SK-N-SH treated with all-trans-retinoic acid at 6 μM for 48 hours (cell line): ENCODE results near the gene MIPOL1.
"Not testable (repeated sequence)": the region's sequence is repeated elsewhere in the genome, so short reads cannot be mapped to it uniquely, and the experiment has no call there.

Source experiments
- ATAC-seq: fragments of 200-7000 bp; cut with Tn5 transposase; 3 replicates; pipeline ENCODE4 v1.9.1; 2020; ENCODE audit warnings: mild to moderate bottlenecking, moderate library complexity
- ARNTL ChIP-seq: fragments of 450-650 bp; formaldehyde crosslinking; IDR thresholded peaks from 2 replicates; pipeline ENCODE4 v1.5.0; 2020; ENCODE audit warnings: low read depth, mild to moderate bottlenecking, moderate library complexity, borderline replicate concordance
- BACH2 ChIP-seq: fragments of 250-450 bp; sonication (Bioruptor Pico); IDR thresholded peaks from 2 replicates; pipeline ENCODE4 v1.9.0; 2021; ENCODE audit warnings: mild to moderate bottlenecking, borderline replicate concordance
- CREB5 ChIP-seq: fragments of 250-450 bp; sonication (Bioruptor Pico); IDR thresholded peaks from 2 replicates; pipeline ENCODE4 v1.5.1; 2020; ENCODE audit warnings: low read depth, mild to moderate bottlenecking, moderate library complexity
- CSDC2 ChIP-seq: fragments of 250-450 bp; sonication (Bioruptor Pico); IDR thresholded peaks from 2 replicates; pipeline ENCODE4 v1.5.0; 2020; ENCODE audit warnings: mild to moderate bottlenecking, moderate library complexity
- CSRNP3 ChIP-seq: fragments of 250-450 bp; sonication (Bioruptor Pico); IDR thresholded peaks from 2 replicates; pipeline ENCODE4 v1.5.1; 2021; ENCODE audit warnings: mild to moderate bottlenecking, moderate library complexity
- ESRRG ChIP-seq: fragments of 250-450 bp; sonication (Bioruptor Pico); IDR thresholded peaks from 2 replicates; pipeline ENCODE4 v1.6.1; 2021; ENCODE audit warnings: mild to moderate bottlenecking
- GLIS3 ChIP-seq: fragments of 250-450 bp; sonication (Bioruptor Pico); IDR thresholded peaks from 2 replicates; pipeline ENCODE4 v1.5.0; 2020; ENCODE audit warnings: mild to moderate bottlenecking, moderate library complexity
- ISL1 ChIP-seq: fragments of 250-450 bp; sonication (Bioruptor Pico); IDR thresholded peaks from 2 replicates; pipeline ENCODE4 v2.1.2; 2022; ENCODE audit warnings: mild to moderate bottlenecking, moderate library complexity
- OSR1 ChIP-seq: fragments of 250-450 bp; sonication (Bioruptor Pico); IDR thresholded peaks from 2 replicates; pipeline ENCODE4 v1.8.0; 2022; ENCODE audit warnings: moderate library complexity, mild to moderate bottlenecking, inconsistent platforms
- PATZ1 ChIP-seq: fragments of 250-450 bp; sonication (Bioruptor Pico); IDR thresholded peaks from 2 replicates; pipeline ENCODE4 v1.8.0; 2020; ENCODE audit warnings: mild to moderate bottlenecking, moderate library complexity, borderline replicate concordance
- POU6F1 ChIP-seq: fragments of 250-450 bp; sonication (Bioruptor Pico); IDR thresholded peaks from 2 replicates; pipeline ENCODE4 v1.8.0; 2021; ENCODE audit warnings: low read depth, mild to moderate bottlenecking, moderate library complexity, borderline replicate concordance
- PPARA ChIP-seq: fragments of 250-450 bp; sonication (Bioruptor Pico); IDR thresholded peaks from 2 replicates; pipeline ENCODE4 v1.5.0; 2020; ENCODE audit warnings: mild to moderate bottlenecking, borderline replicate concordance
- RARB ChIP-seq: fragments of 250-450 bp; sonication (Bioruptor Pico); IDR thresholded peaks from 2 replicates; pipeline ENCODE4 v1.8.0; 2021; ENCODE audit warnings: mild to moderate bottlenecking, moderate library complexity
- SNAI2 ChIP-seq: fragments of 250-450 bp; sonication (Bioruptor Pico); IDR thresholded peaks from 2 replicates; pipeline ENCODE4 v1.5.0; 2020; ENCODE audit warnings: mild to moderate bottlenecking, moderate library complexity
- TCF4 ChIP-seq: fragments of 250-450 bp; sonication (Bioruptor Pico); IDR thresholded peaks from 2 replicates; pipeline ENCODE4 v1.8.0; 2021; ENCODE audit warnings: mild to moderate bottlenecking, moderate library complexity, borderline replicate concordance
- TOX ChIP-seq: fragments of 250-450 bp; sonication (Bioruptor Pico); IDR thresholded peaks from 2 replicates; pipeline ENCODE4 v1.8.0; 2021; ENCODE audit warnings: mild to moderate bottlenecking, moderate library complexity, borderline replicate concordance
- TSHZ2 ChIP-seq: fragments of 250-450 bp; sonication (Bioruptor Pico); IDR thresholded peaks from 2 replicates; pipeline ENCODE4 v1.5.0; 2020; ENCODE audit warnings: mild to moderate bottlenecking, moderate library complexity
- ZC3H10 ChIP-seq: fragments of 250-450 bp; sonication (Bioruptor Pico); IDR thresholded peaks from 2 replicates; pipeline ENCODE4 v1.5.1; 2021; ENCODE audit warnings: mild to moderate bottlenecking, moderate library complexity
- ZFP3 ChIP-seq: fragments of 250-450 bp; sonication (Bioruptor Pico); IDR thresholded peaks from 2 replicates; pipeline ENCODE4 v1.5.0; 2020; ENCODE audit warnings: mild to moderate bottlenecking, moderate library complexity
- ZFP30 ChIP-seq: fragments of 450-650 bp; formaldehyde crosslinking; IDR thresholded peaks from 2 replicates; pipeline ENCODE4 v1.5.0; 2022; ENCODE audit warnings: mild to moderate bottlenecking, moderate library complexity
- ZNF565 ChIP-seq: fragments of 450-650 bp; formaldehyde crosslinking; conservative IDR thresholded peaks from 2 replicates; pipeline ENCODE4 v1.5.0; 2020; ENCODE audit warnings: low read depth, mild to moderate bottlenecking, moderate library complexity
- ZNF70 ChIP-seq: fragments of 450-650 bp; formaldehyde crosslinking; IDR thresholded peaks from 2 replicates; pipeline ENCODE4 v1.5.0; 2020; ENCODE audit warnings: mild to moderate bottlenecking, moderate library complexity
- ZNF8 ChIP-seq: fragments of 450-650 bp; formaldehyde crosslinking; IDR thresholded peaks from 2 replicates; pipeline ENCODE4 v1.5.0; 2020; ENCODE audit warnings: mild to moderate bottlenecking, moderate library complexity

Gene MIPOL1

GRCh38 chr14:37452323-37452722 lies 254.6 kb downstream of the MIPOL1 start:
- no peak for TF ChIP-seq CREB5 (CRISPR knock-in tag)
- no peak for TF ChIP-seq ZNF565 (CRISPR knock-in tag)
- no peak for TF ChIP-seq TSHZ2 (CRISPR knock-in tag)
- no peak for TF ChIP-seq PPARA (CRISPR knock-in tag)
- TF ChIP-seq SNAI2 (CRISPR knock-in tag) = no peak
- no peak for TF ChIP-seq OSR1
- no peak for TF ChIP-seq RARB
- no peak for TF ChIP-seq ZNF8 (CRISPR knock-in tag)
- TF ChIP-seq PATZ1 (CRISPR knock-in tag) = no peak
- TF ChIP-seq ZFP3 (CRISPR knock-in tag) = no peak
- TF ChIP-seq ZC3H10 = no peak
- TF ChIP-seq CSDC2 (CRISPR knock-in tag) = no peak
- no peak for TF ChIP-seq ZNF70
- no peak for TF ChIP-seq TCF4 (CRISPR knock-in tag)
- no peak for TF ChIP-seq CSRNP3
- no peak for TF ChIP-seq BACH2 (CRISPR knock-in tag)
- no peak for TF ChIP-seq ARNTL (CRISPR knock-in tag)
- no peak for TF ChIP-seq ZFP30 (CRISPR knock-in tag)
- ATAC-seq = no peak

- TF ChIP-seq ZC3H10 (no peak), TCF4 (CRISPR knock-in tag) (no peak), GLIS3 (CRISPR knock-in tag) (no peak), TOX (CRISPR knock-in tag) (no peak), CSDC2 (CRISPR knock-in tag) (no peak), OSR1 (no peak), ZFP3 (CRISPR knock-in tag) (no peak), ISL1 (CRISPR knock-in tag) (no peak), CSRNP3 (no peak)
- ATAC-seq = no peak
These were observed 256.2 kb downstream of the MIPOL1 start for GRCh38 chr14:37453985-37454384.

- no peak for TF ChIP-seq OSR1
- TF ChIP-seq ISL1 (CRISPR knock-in tag) = no peak
- TF ChIP-seq GLIS3 (CRISPR knock-in tag) = no peak
- TF ChIP-seq SNAI2 (CRISPR knock-in tag) = no peak
- TF ChIP-seq TCF4 (CRISPR knock-in tag) = no peak
- TF ChIP-seq RARB = no peak
- no peak for TF ChIP-seq CSDC2 (CRISPR knock-in tag)
- TF ChIP-seq ZNF70 = no peak
- no peak for TF ChIP-seq ZFP3 (CRISPR knock-in tag)
- TF ChIP-seq POU6F1 (CRISPR knock-in tag) = no peak
- no peak for TF ChIP-seq CREB5 (CRISPR knock-in tag)
- TF ChIP-seq TOX (CRISPR knock-in tag) = no peak
- no peak for TF ChIP-seq CSRNP3
- TF ChIP-seq ZFP30 (CRISPR knock-in tag) = no peak
- no peak for TF ChIP-seq ARNTL (CRISPR knock-in tag)
- no peak for TF ChIP-seq ESRRG (CRISPR knock-in tag)
- no peak for TF ChIP-seq ZNF565 (CRISPR knock-in tag)
- no peak for TF ChIP-seq BACH2 (CRISPR knock-in tag)
- no peak for ATAC-seq
These were observed 259.6 kb downstream of the MIPOL1 start for GRCh38 chr14:37457334-37457733.

GRCh38 chr14:37462426-37462825 lies 264.7 kb downstream of the MIPOL1 start:
- not testable (repeated sequence) for ATAC-seq
